Peyer's patch (tissue), 4 donors: Measurements from ENCODE around the gene CHFR.
"Not testable (repeated sequence)": the region's sequence is repeated elsewhere in the genome, so short reads cannot be mapped to it uniquely, and the experiment has no call there.

ENCODE experiments used
- CTCF ChIP-seq, 6 experiments: fragments of 450-650 bp in 4 of 6; fragments of 200-600 bp in 2 of 6; sonication (generic) in 1 of 6; IDR thresholded peaks; one replicate each; pipeline ENCODE4 v1.5.1; 2017 to 2019; ENCODE audit warnings: antibody characterized with exemption in 6 of 6, mild to moderate bottlenecking in 3 of 6, moderate library complexity in 1 of 6
- POLR2A ChIP-seq, 2 donors: fragments of 450-650 bp; IDR thresholded peaks; one replicate each; pipeline ENCODE4 v1.5.1; 2017; ENCODE audit warnings: antibody characterized with exemption in 2 of 2, mild to moderate bottlenecking in 2 of 2, moderate library complexity in 2 of 2

- not testable (repeated sequence) for TF ChIP-seq POLR2A, CTCF (IDR thresholded peaks at IDR 0.05)
Observed at GRCh38 chr12:132836230-132836629, 51.2 kb downstream of the CHFR start.
